ENCODE data around the gene EFL1. TPM values are rescaled to one million over a fixed set of nuclear protein-coding genes. Genes with fewer than 3 reads are reported as not detected.

Gene EFL1
- total and polyA plus RNA-seq, 10 of the 15 experiments (the other 5 are each of a cell fraction or from before 2014, with no cell fraction given), result 6.2 to 42.3 (median 24.7) TPM

DNA sequence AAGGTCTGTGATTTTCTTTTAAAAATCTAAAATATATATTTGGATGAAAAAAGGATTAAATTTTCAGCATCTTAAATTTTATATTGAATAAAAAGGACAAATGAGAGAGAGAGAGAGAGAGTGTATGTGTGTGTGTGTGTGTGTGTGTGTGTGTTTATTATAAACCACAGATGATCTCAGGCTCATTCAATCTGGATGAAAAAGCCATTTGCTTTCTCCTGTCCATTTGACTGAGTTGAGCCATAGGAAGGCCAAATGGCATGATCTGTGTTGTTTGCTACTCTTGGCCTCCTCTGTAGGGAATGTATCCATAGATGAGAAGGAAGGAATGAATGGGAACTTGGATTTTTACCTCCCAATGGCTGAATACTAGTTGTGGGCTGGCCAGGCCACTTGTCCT lies 124.2 kb downstream of the EFL1 start:
- FAIRE-seq (no peak), DNase-seq (ENCODE audit: low read depth, low spot score) (no peak), ATAC-seq (no peak)
- no TSS peak for BruUV-seq (replicated peaks)
- no peaks in the 10 kb centered on the region for H3K79me2 ChIP-seq (ENCODE audit: control insufficient read depth, insufficient read depth, low read length)
- H3K27me3 ChIP-seq (replicated peaks in 1 of 2; ENCODE audit: control insufficient read depth in 2 of 2, insufficient read depth in 2 of 2, low read length in 1 of 2), result no peaks in the 10 kb centered on the region
- H3K4me2 ChIP-seq (ENCODE audit: control insufficient read depth, insufficient read depth), result no peak overlapping the region
- no peak overlapping the region for H2AFZ ChIP-seq (ENCODE audit: control insufficient read depth, low read depth, low read length)
- ChIA-PET RAD21 (ENCODE audit: unreplicated experiment) (interaction anchor here (1.0 kb wide), 1 partner anchor 60 kb away, joined by 3 read pairs; no protein-coding TSS in a partner anchor), POLR2A (interaction anchor here (0.7 kb wide), 1 partner anchor 1136 kb away, joined by 4 read pairs; no protein-coding TSS in a partner anchor), CTCF (interaction anchor here (0.6 to 3.2 kb wide), 3 partner anchors 9 to 30 kb away, joined by 3 to 22 read pairs (median 3); no protein-coding TSS in a partner anchor), SMC1A (ENCODE audit: uncharacterized antibody, unreplicated experiment) (interaction anchor here (1.0 kb wide), 1 partner anchor 40 kb away, joined by 3 read pairs; no protein-coding TSS in a partner anchor)
- no peaks in the 10 kb centered on the region for H3K4me1 ChIP-seq (ENCODE audit: control insufficient read depth, insufficient read depth, low read length)
- H4K20me1 ChIP-seq (ENCODE audit: control insufficient read depth, insufficient read depth), result no peaks in the 10 kb centered on the region
- H3K4me3 ChIP-seq, result no peak overlapping the region
- intact Hi-C loops (cut with micrococcal nuclease; ENCODE audit: unreplicated experiment), result no loop called here
- peaks cover 0 to 3% of the 10 kb centered on the region in 2 experiments; a peak in 1 of 4 replicates for H3K36me3 ChIP-seq (ENCODE audit: control insufficient read depth in 2 of 2, insufficient read depth in 2 of 2, low read length in 1 of 2)
- in situ Hi-C loops (cut with MboI), result no loop called here
- H3K9ac ChIP-seq (ENCODE audit: control insufficient read depth, insufficient read depth, low read length), result no peak overlapping the region
- no peak overlapping the region for H3K27ac ChIP-seq (ENCODE audit: control insufficient read depth, insufficient read depth)
- H3K9me3 ChIP-seq (replicated peaks; ENCODE audit: control insufficient read depth, insufficient read depth, low read length), result no peaks in the 10 kb centered on the region
- TF ChIP-seq PRDM15 (CRISPR knock-in tag; IDR thresholded peaks at IDR 0.05) (no peak), RELA (IDR thresholded peaks at IDR 0.05; ENCODE audit: borderline replicate concordance, partially characterized antibody) (no peak), TARDBP (IDR thresholded peaks at IDR 0.05; ENCODE audit: borderline replicate concordance) (no peak), CUX1 (IDR thresholded peaks at IDR 0.05; ENCODE audit: insufficient replicate concordance, low read depth, low read length) (no peak), SRF (IDR thresholded peaks at IDR 0.05; ENCODE audit: low read depth in 2 of 2, low read length in 2 of 2) (no peak), E2F8 (IDR thresholded peaks at IDR 0.05; ENCODE audit: low read depth, partially characterized antibody) (no peak), RAD51 (IDR thresholded peaks at IDR 0.05) (no peak), CHD2 (IDR thresholded peaks at IDR 0.05; ENCODE audit: borderline replicate concordance, low read depth, low read length) (no peak), ZNF622 (IDR thresholded peaks at IDR 0.05) (no peak), ZNF274 (IDR thresholded peaks at IDR 0.05; ENCODE audit: insufficient read depth, insufficient read length) (no peak), ZNF24 (IDR thresholded peaks at IDR 0.05) (no peak), ASH2L (IDR thresholded peaks at IDR 0.05; ENCODE audit: borderline replicate concordance, low read depth) (no peak), SIX5 (IDR thresholded peaks at IDR 0.05; ENCODE audit: low read depth, low read length, severe bottlenecking) (no peak), PAX8 (IDR thresholded peaks at IDR 0.05) (no peak)

Measured in GM12878 (cell line).